ENCODE data around the gene TMPRSS13.

Gene TMPRSS13

GRCh38 chr11:117918366-117919255 is 10.6 kb downstream of the TMPRSS13 start (continued):
- TF ChIP-seq, protein P1, sequence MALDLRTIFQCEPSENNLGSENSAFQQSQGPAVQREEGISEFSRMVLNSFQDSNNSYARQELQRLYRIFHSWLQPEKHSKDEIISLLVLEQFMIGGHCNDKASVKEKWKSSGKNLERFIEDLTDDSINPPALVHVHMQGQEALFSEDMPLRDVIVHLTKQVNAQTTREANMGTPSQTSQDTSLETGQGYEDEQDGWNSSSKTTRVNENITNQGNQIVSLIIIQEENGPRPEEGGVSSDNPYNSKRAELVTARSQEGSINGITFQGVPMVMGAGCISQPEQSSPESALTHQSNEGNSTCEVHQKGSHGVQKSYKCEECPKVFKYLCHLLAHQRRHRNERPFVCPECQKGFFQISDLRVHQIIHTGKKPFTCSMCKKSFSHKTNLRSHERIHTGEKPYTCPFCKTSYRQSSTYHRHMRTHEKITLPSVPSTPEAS (tag by site-specific recombination; IDR thresholded peaks at IDR 0.05): no peak

DNA sequence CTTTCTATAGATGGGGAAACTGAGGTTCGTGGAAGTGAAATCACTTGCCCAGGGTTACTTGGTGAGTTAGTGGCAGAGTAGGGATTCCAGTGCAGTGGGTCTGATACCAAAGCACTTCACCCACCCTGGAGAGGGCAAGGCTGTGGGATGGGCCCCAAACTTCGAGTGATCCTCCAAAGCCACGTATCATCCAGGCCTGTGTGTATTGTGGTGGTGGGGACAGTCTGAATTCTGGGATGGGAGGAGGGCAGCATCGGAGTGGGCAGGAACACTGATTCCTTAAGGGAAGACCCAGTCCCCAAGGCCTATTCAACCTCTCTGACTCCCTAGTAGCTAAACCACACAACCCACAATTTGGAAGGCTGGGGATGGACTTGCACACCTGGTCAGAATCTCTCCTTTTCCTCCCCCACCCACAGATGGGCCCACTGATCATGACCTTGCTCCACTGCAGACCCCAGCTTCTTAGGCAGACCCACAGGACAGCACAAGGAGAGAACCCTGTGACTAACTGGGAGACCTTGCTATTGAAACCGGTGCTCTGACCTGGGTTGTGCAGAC is 11.5 kb downstream of the TMPRSS13 start:
- Histone ChIP-seq H3K27ac (ENCODE audit: extremely low read depth, low read depth, low read length) (no peak overlapping the region), H3K4me3 (ENCODE audit: low read depth, low read length) (no peak overlapping the region), H3K4me1 (ENCODE audit: control insufficient read depth, insufficient read depth, low read length) (no peaks in the 10 kb centered on the region), H3K9me3 (ENCODE audit: control insufficient read depth, insufficient read depth, low read depth, low read length) (no peaks in the 10 kb centered on the region), H3K36me3 (ENCODE audit: control insufficient read depth in 2 of 2, insufficient read depth in 1 of 2, low read length in 2 of 2) (no peaks in the 10 kb centered on the region)
- CTCF ChIA-PET: interaction anchor here (1.0 kb wide), 1 partner anchor 73 kb away, joined by 3 read pairs; no protein-coding TSS in a partner anchor
- TF ChIP-seq ZNF214 (tag by site-specific recombination; IDR thresholded peaks at IDR 0.05; ENCODE audit: borderline replicate concordance) (no peak), ZNF514 (tag by site-specific recombination; IDR thresholded peaks at IDR 0.05) (no peak), ZNF510 (tag by site-specific recombination; IDR thresholded peaks at IDR 0.05; ENCODE audit: insufficient replicate concordance) (no peak), WT1 (tag by site-specific recombination; IDR thresholded peaks at IDR 0.05) (no peak), ZNF169 (tag by site-specific recombination; IDR thresholded peaks at IDR 0.05) (no peak), IKZF3 (tag by site-specific recombination; IDR thresholded peaks at IDR 0.05) (no peak), ZNF513 (tag by site-specific recombination; IDR thresholded peaks at IDR 0.05) (no peak), SP3 (tag by site-specific recombination; IDR thresholded peaks at IDR 0.05) (no peak), ZNF645 (tag by site-specific recombination; IDR thresholded peaks at IDR 0.05) (no peak), MEIS1 (CRISPR knock-in tag; IDR thresholded peaks at IDR 0.05; ENCODE audit: borderline replicate concordance) (no peak), HOXC10 (CRISPR knock-in tag; IDR thresholded peaks at IDR 0.05) (no peak), ZNF473 (tag by site-specific recombination; IDR thresholded peaks at IDR 0.05) (no peak), ZNF549 (tag by site-specific recombination; IDR thresholded peaks at IDR 0.05) (no peak)
- TF ChIP-seq, protein P2, sequence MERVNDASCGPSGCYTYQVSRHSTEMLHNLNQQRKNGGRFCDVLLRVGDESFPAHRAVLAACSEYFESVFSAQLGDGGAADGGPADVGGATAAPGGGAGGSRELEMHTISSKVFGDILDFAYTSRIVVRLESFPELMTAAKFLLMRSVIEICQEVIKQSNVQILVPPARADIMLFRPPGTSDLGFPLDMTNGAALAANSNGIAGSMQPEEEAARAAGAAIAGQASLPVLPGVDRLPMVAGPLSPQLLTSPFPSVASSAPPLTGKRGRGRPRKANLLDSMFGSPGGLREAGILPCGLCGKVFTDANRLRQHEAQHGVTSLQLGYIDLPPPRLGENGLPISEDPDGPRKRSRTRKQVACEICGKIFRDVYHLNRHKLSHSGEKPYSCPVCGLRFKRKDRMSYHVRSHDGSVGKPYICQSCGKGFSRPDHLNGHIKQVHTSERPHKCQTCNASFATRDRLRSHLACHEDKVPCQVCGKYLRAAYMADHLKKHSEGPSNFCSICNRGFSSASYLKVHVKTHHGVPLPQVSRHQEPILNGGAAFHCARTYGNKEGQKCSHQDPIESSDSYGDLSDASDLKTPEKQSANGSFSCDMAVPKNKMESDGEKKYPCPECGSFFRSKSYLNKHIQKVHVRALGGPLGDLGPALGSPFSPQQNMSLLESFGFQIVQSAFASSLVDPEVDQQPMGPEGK (tag by site-specific recombination; IDR thresholded peaks at IDR 0.05): no peak
- POLR2A ChIA-PET: no interaction called here

GRCh38 chr11:117916956-117917355 is 12.2 kb downstream of the TMPRSS13 start:
- no peaks in the 10 kb centered on the region for H3K9me3 ChIP-seq (ENCODE audit: control insufficient read depth, insufficient read depth, low read depth, low read length)
- TF ChIP-seq, protein P3, sequence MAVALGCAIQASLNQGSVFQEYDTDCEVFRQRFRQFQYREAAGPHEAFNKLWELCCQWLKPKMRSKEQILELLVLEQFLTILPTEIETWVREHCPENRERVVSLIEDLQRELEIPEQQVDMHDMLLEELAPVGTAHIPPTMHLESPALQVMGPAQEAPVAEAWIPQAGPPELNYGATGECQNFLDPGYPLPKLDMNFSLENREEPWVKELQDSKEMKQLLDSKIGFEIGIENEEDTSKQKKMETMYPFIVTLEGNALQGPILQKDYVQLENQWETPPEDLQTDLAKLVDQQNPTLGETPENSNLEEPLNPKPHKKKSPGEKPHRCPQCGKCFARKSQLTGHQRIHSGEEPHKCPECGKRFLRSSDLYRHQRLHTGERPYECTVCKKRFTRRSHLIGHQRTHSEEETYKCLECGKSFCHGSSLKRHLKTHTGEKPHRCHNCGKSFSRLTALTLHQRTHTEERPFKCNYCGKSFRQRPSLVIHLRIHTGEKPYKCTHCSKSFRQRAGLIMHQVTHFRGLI (tag by site-specific recombination; IDR thresholded peaks at IDR 0.05): no peak
- no peak for TF ChIP-seq FEZF1 (tag by site-specific recombination; IDR thresholded peaks at IDR 0.05)
- no peak for TF ChIP-seq WT1 (tag by site-specific recombination; IDR thresholded peaks at IDR 0.05)
- no peak for TF ChIP-seq ZNF266 (tag by site-specific recombination; IDR thresholded peaks at IDR 0.05; ENCODE audit: low read depth)
- no peak for TF ChIP-seq ZNF335 (tag by site-specific recombination; conservative IDR thresholded peaks at IDR 0.05)
- ChIA-PET POLR2A (no interaction called here), CTCF (interaction anchor here (0.5 to 1.6 kb wide), 3 partner anchors 30 to 236 kb away, joined by 3 to 8 read pairs (median 4); partner anchors contain the start of gene SCN4B)
- no peaks in the 10 kb centered on the region for H3K36me3 ChIP-seq (ENCODE audit: control insufficient read depth in 2 of 2, insufficient read depth in 1 of 2, low read length in 2 of 2)
- no peaks in the 10 kb centered on the region for H3K4me1 ChIP-seq (ENCODE audit: control insufficient read depth, insufficient read depth, low read length)
- no peak overlapping the region for H3K4me3 ChIP-seq (ENCODE audit: low read depth, low read length)
- no peak overlapping the region for H3K27ac ChIP-seq (ENCODE audit: extremely low read depth, low read depth, low read length)

Data from HEK293 (cell line).